ENCODE data around the gene COQ8B.

Gene COQ8B

DNA sequence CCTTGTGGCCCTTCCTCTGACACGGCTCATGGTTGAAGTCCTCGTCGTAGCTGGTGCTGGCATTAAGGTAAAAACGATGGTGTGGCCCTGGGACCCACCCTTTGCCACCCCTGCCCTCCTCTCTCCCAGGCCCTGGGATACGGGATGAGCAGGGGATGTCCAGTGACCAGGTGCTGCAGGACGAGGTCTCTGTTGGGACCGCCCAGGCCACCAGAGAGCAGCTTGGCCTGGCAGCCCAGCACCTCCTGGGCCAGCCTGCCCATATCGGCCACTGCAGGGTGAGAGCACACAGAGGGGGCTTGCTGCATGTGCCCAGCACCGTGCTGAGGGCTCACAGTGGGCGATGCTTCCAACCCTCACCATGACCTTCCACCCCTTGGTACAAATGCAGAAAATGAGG lies 27.2 kb upstream of the COQ8B start:
- DNase-seq (ENCODE audit: low read depth, low spot score) = no peak
- ChIA-PET CTCF (interaction anchor here (2.2 kb wide), 1 partner anchor 22 kb away, joined by 5 read pairs; no protein-coding TSS in a partner anchor), POLR2A (no interaction called here)
- TF ChIP-seq, protein P1, sequence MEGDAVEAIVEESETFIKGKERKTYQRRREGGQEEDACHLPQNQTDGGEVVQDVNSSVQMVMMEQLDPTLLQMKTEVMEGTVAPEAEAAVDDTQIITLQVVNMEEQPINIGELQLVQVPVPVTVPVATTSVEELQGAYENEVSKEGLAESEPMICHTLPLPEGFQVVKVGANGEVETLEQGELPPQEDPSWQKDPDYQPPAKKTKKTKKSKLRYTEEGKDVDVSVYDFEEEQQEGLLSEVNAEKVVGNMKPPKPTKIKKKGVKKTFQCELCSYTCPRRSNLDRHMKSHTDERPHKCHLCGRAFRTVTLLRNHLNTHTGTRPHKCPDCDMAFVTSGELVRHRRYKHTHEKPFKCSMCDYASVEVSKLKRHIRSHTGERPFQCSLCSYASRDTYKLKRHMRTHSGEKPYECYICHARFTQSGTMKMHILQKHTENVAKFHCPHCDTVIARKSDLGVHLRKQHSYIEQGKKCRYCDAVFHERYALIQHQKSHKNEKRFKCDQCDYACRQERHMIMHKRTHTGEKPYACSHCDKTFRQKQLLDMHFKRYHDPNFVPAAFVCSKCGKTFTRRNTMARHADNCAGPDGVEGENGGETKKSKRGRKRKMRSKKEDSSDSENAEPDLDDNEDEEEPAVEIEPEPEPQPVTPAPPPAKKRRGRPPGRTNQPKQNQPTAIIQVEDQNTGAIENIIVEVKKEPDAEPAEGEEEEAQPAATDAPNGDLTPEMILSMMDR (IDR thresholded peaks at IDR 0.05; ENCODE audit: insufficient read depth, low read length, missing control alignments) = no peak
- H3K4me3 ChIP-seq (ENCODE audit: low read depth, low read length) = no peak overlapping the region

DNA sequence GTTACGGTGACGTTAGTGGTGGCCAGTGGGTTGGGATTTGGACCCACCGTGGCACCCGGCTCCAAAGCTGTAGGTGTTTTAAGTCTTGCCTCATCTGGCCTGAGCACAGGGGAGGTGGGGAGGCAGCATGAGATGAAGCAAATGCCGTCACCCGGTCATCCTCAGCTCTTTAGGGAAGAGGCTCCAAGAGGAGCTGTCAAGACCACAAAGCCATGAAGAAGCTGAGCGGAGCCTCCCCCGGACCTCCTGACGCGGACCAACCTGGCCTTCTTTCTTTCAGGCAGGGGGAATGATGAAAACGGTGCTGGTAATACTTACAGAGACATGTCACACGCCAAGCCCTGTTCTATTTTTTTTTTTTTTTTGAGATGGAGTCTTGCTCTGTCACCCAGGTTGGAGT lies 26.2 kb upstream of the COQ8B start:
- CTCF ChIA-PET = interaction anchor here (0.9 to 1.1 kb wide), 2 partner anchors 64 to 65 kb away, joined by 3 to 4 read pairs; no protein-coding TSS in a partner anchor
- TF ChIP-seq, protein P1 (IDR thresholded peaks at IDR 0.05; ENCODE audit: insufficient read depth, low read length, missing control alignments) = no peak
- POLR2A ChIA-PET = no interaction called here
- no peak overlapping the region for H3K4me3 ChIP-seq (ENCODE audit: low read depth, low read length)
- no peak for DNase-seq (ENCODE audit: low read depth, low spot score)

DNA sequence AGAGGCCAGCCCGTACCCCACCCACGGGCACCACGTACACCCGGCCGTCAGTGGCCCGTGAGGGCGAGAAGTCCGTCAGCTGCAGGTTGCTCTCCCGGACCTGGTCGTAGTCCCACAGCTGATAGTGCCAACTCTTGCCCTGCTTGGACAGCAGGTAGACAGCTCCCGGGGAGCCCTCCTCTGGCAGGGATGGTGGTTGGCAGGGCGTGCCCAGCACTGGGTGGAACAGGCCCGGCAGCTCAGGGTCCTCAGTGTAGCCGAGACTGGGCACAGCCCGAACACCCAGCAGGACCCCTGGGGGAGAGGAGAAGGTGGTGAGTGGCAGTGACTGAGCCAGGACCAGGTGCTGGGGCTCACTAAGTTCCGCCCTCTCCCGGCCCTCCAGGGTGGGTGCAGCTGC lies 25.8 kb upstream of the COQ8B start:
- no peak for DNase-seq (ENCODE audit: low read depth, low spot score)
- no peak overlapping the region for H3K4me3 ChIP-seq (ENCODE audit: low read depth, low read length)
- ChIA-PET POLR2A (no interaction called here), CTCF (interaction anchor here (1.1 to 1.4 kb wide), 3 partner anchors 9 to 64 kb away, joined by 4 to 5 read pairs (median 4); no protein-coding TSS in a partner anchor)
- TF ChIP-seq, protein P1 (IDR thresholded peaks at IDR 0.05; ENCODE audit: insufficient read depth, low read length, missing control alignments) = no peak

DNA sequence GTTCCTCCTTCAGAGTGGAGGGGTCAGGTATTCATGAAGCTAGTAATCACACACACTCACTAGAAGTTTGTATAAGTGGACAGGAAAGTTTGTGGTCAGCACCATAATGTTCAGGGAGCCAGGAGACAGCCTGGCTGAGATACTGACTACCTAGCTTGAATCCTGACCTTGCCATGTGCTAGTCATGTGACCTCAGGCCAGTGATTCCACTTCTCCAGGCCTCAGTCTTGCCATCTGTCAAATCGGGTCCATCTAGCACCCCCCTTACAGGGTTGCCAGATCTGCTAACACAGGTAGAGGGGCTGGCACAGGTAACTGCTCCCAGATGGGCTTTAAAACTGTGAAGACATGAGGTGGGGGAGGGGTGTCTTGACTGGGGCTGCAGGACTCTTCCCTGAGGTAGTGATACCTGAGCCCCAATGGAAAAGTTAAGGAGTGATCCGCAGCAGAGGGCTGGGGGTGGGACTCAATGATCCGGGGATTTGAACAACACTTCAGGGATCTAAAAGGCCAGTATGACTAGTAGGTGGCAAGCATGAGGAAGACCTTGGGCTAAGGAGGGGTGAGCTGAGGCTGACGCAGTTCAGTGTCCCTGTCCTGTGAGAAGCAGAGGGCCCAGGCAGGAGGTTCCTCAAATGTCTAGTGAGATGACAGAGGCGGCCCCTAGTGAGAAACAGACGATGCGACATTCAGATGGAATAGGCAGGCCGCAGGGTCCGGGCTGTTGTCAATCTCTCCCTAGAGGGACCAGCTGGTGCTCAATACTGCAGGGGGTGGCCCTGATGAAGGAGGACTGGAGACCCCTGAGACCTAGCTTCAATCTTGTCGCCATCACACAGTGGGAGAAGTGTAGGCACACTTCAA lies 25.1 kb upstream of the COQ8B start:
- DNase-seq (ENCODE audit: low read depth, low spot score) = no peak
- no peak overlapping the region for H3K4me3 ChIP-seq (ENCODE audit: low read depth, low read length)
- ChIA-PET POLR2A (no interaction called here), CTCF (interaction anchor here (1.1 to 1.4 kb wide), 3 partner anchors 8 to 65 kb away, joined by 4 to 5 read pairs (median 4); no protein-coding TSS in a partner anchor)
- TF ChIP-seq, protein P1 (IDR thresholded peaks at IDR 0.05; ENCODE audit: insufficient read depth, low read length, missing control alignments) = no peak

DNA sequence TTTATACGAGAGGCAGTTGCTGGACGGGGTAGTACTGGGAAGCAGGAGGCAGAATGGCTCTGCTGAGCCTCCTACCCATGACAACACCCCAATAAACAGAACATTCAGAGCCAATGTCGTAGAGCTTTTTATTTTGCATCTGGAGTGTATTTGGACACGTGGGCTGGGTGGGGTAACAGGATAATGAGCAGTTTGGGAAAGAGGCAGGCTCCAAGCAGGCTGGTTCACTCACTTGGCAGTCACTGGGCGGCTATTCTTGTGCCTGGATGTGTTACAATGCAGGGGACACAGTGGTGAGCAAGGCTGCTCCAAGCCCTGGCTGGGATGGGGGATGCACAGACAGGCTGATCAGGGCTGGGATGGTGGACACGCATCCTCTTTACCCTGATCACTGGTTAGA lies 24.1 kb upstream of the COQ8B start:
- no peak for DNase-seq (ENCODE audit: low read depth, low spot score)
- no peak overlapping the region for H3K4me3 ChIP-seq (ENCODE audit: low read depth, low read length)
- ChIA-PET CTCF (no interaction called here), POLR2A (no interaction called here)
- TF ChIP-seq, protein P1 (IDR thresholded peaks at IDR 0.05; ENCODE audit: insufficient read depth, low read length, missing control alignments) = no peak

DNA sequence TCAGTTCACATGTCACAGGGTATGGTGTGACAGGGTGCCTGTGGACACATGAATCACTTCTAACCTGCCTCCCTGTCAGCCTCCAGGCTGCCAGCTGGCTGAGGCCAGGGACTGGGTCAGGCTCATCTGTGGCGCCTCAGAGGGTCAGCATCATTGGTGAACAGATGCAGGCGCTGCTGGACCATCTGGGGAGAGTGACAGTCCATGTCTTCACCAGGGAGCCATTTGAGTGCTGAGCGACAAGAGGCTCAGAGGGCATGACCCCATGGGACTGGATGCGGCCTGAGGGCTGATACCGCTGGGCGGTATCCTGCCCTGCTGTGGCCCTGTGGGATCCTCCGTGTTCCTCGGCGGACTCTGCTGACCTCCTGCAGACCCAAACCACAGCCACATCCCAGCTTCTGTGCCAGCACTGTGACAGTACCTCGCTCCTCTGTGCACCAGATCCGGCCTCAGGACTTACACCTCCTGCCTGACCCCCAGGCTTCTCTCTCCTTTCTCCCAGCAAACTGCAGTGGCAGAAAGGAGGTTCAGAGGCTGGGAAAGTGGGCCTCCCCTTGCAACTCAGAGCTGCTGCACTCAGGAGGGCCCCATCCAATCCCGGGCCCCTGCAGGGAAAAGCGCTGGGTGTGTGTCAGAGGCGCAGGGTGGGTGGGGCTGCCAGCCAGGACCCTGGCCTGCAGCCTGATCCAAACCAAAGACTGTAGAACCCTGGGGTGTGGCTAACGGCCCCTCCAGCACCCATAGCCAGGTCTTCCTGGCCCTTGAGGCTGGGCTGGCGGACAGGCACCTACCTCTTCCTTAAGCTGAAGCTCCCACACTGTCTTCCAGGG lies 23.4 kb upstream of the COQ8B start:
- POLR2A ChIA-PET = no interaction called here
- TF ChIP-seq, protein P1 (IDR thresholded peaks at IDR 0.05; ENCODE audit: insufficient read depth, low read length, missing control alignments) = no peak
- DNase-seq (ENCODE audit: low read depth, low spot score) = no peak
- H3K4me3 ChIP-seq (ENCODE audit: low read depth, low read length) = no peak overlapping the region
- CTCF ChIA-PET = no interaction called here
